Activated CD4-positive, CD25-positive, alpha-beta regulatory T cell treated with anti-CD3 and anti-CD28 coated beads, Interleukin-2, amount 50 U/mL, for 72 hours (primary cell): ENCODE measurements around the gene OSMR.

Experiments
- DNase-seq: peaks from one replicate; pipeline ENCODE4 v3.0.0; 2021

Gene OSMR

DNA sequence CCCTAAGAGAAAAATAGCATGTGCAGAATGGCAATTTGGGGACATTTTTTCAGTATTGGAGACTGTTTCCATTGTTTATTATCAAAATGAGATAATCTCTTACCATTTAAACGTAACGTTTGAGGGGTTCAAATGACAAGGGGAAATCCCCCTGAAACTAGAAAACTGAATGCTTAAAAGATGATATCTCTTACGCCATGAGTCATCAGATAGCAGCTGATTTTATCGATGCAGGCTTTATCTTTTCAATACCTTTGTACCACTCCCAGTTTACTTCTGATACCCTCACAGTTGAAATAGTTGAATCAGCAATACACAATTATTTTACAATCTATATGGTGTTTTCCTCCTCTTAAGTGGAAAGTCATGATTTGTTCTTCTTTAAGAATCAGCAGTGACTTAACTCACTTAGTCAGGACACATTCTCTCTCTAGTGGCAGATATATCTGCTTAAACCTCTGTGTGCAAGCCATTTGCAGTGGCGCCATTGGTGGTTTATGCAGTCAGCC is 29.2 kb downstream of the OSMR start:
- no peak for DNase-seq

DNA sequence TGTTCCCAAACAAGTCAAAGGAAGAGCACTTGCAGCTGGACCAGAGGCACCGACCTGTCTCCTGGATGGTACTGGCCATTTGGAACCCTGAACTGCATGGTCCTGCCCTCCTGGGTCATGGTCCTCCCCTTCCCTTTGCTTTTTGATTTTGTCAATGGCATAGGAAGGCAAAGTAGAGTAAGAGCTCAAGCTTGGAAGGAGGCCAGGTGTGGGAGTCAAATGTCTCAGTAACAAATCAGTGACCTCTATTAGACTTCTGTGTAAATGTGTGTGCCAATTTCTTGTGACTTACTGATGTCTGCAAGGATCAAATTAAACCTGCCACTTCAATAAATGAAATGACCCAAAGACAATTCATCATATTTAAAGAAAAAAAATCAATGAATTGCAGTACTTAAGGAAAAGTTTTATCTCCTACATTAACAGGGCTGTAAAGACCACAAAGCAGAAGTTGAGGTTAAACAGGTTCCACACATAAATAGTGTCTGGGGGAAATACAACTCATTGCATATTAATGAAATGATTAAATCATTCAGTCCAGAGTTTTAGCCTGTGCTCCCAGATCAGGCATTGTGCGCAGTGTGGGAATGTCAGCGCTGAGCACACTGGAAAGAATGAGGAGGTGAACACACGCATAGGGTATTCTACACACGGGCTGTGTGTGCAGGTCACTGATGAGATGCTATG is 32.7 kb downstream of the OSMR start:
- DNase-seq: no peak

DNA sequence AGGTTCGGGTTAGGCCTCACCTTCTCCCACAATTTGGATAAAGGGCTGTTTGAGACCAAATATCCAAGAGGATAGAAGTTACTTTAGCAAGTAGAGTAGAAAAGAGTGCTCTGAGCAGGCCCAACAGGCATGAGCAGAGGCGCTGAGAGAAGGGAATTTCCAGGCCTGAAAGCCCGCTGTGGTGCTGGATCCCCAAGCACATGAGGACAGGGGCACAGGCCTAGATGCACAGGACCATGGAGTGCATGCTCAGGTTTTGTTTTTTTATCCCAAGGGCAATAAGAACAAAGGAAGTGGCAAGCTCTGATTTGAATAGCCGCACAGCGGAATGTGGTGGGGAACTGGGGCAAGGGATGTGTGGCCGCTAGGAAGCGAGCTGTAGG is 33.3 kb downstream of the OSMR start:
- DNase-seq: no peak

DNA sequence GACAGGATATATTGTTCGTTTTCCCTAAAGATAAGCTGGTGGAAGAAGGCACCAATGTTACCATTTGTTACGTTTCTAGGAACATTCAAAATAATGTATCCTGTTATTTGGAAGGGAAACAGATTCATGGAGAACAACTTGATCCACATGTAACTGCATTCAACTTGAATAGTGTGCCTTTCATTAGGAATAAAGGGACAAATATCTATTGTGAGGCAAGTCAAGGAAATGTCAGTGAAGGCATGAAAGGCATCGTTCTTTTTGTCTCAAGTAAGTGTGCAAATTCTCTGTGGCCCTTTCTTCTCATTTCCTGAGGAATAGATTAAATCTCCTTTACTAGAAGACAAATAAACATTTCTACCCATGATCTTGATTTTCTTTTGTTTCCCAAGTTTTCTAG is 38.0 kb downstream of the OSMR start:
- DNase-seq: no peak

DNA sequence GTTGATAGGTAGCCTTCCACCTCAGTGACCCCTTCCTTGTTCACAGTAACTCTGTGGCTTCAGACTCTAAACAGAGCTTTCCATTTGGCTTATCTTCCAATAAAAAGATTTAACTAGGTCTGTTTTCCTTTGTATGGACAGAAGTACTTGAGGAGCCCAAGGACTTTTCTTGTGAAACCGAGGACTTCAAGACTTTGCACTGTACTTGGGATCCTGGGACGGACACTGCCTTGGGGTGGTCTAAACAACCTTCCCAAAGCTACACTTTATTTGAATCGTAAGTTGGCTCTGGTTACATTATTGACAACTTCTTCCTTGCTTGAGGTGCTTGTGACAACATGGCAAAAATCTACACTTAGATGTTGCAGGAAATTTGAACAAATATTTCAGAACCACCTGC is 39.4 kb downstream of the OSMR start:
- no peak for DNase-seq

DNA sequence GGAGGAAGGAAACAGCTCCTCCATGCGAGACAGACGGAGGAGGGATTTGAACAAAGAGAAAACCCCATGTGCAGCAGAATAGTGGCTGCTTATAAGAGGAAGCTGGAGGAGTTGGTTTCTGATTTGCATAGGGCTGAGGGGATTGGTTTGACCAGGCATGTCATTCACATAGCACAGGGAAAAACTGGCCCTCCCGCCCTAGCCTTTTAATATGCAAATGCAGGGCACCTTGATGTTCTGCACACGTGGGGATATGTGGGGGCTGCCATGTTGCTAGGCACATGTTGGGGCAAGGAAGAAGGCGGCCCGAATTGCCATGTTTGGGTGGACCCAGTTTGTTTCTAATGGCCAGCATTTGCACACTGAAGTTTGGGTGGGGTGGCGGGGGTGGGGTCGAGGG is 42.2 kb downstream of the OSMR start:
- DNase-seq: no peak

DNA sequence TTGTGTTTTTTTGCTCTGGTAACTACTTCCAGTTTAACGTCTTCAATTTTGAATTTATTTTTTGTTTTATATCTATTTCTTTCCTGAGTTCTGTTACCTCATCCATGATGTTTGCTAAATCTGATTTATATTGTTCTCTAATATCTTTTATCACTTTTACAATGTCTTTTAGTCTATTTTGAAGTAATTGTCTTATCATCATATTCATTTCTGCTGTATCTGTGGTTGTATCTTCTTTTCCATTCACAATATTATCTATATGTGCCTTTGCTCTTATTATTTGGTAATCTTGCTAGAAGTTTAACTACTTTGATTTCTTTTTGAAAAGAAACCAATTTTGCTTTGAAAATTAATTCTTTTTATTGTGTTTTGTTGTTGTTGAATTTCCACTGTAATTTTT is 43.6 kb downstream of the OSMR start:
- DNase-seq: no peak

DNA sequence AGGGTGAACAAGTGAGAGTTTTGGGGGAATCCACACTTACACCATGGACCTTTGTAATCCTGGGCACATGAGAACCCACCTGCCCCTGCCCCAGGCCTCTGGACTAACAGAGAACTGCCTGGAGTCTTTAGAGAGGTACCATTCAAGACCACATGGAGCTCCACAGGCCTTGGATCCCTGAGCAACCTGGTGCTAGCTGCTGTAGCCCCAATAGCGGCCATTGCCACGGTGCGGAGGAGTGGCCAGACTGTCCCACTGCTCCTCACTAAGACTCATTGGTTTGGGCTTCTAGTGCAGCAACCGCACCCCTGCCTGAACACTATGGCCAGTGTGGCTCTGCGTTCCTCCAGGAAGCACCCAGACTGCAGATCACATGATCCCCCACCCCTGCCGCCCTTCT is 45.8 kb downstream of the OSMR start:
- no peak for DNase-seq

DNA sequence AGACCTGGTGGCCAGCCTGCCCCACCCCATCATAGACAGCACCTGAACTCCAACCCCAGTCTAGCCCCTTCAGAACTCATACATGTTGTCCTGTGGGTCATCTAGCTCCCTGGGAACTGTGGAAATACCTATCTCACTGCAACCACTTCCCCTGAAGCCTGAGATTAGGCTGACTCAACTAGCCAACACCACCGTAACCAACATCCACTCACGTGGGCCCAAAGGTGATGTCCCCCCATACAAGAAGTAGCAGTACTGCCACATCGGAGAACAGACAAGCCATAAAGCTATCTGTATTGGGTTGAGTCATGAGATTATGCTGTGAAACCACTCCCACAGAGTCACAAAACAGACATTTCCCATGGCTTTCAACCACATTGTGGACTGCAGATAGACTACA is 46.6 kb downstream of the OSMR start:
- DNase-seq: no peak

DNA sequence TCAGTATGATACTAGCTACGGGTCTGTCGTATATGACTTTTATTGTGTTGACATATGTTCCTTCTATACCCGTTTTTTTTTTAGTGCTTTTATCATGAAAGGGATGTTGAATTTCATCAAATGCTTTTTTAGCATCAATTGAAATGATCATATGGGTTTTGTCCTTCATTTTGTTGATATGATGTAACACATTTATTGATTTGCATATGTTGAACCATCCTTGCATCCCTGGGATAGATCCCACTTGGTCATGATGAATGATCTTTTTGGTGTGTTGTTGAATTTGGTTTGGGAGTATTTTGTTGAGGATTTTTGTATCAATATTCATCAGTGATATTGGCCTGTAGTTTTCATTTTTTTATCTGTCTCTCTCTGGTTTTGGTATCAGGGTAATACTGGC is 50.9 kb downstream of the OSMR start:
- no peak for DNase-seq

DNA sequence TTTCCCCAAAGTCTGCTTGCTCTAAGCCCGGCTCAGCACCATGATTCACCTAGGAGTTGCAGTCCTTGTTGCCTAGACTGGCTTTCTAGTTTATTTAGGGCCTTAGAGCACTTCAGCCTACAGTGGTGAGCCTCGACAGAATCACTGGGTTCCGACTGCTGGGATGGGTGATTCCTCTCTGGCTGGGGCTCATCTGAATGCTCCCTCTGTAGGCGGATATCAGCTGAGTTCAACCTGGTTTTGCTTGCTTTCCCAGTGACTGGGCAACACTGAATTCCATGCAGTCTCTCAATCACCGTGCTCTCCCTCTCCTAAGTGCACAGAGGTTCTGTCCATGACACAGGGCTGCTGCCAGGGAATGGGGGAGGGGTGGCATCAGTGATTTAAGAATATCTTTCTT is 54.1 kb downstream of the OSMR start:
- DNase-seq: no peak

DNA sequence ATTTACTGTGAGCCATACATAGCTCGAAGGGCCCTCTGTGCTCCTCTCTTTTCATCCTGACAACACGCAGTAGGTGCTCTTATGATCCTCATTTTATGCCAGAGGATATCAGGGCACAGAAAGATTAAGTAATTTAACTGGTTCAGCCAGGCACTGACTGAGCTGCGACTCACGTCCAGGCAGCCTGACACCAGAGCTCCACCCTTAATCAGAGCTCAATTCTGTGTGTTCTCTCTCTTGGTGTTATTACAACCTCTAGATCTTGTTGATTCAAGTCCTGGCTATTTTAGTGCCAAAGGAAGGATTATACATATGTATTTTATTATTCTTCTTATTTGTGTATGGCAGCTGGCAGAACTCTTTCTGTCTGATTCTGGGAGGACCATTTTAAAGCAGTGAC is 59.7 kb downstream of the OSMR start:
- DNase-seq: no peak

DNA sequence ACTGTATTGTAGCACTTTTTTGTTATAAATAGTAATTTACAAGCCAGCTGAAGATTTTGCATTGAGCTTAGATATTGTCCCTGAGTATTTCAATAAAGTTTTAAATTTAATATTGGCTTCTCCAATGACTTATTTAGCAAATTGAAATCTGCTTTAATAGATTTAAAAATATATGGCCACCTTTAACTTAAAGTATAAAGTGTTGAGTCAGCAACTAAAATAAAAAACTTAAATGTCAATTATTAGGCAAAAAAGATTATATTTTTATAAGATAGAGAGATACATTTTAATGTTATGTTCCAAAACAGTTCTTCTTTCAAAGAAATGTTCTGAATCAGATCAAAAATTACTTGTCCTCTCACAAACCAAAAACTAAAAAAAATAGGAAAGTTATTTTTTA is 60.7 kb downstream of the OSMR start:
- DNase-seq: no peak

DNA sequence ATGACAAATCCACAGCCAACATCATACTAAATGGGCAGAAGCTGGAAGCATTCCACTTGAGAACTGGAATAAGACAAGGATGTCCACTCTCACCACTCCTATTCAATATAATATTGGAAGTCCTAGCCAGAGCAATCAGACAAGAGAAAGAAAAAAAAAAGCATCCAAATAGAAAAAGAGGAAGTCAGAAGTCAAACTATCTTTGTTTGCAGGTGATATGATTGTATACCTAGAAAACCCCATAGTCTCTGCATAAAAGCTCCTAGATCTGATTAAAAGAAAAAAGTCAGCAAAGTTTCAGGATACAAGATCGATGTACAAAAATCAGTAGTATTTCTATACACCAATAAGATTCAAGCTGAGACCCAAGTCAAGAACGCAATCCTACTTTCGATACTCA is 66.1 kb downstream of the OSMR start:
- no peak for DNase-seq

DNA sequence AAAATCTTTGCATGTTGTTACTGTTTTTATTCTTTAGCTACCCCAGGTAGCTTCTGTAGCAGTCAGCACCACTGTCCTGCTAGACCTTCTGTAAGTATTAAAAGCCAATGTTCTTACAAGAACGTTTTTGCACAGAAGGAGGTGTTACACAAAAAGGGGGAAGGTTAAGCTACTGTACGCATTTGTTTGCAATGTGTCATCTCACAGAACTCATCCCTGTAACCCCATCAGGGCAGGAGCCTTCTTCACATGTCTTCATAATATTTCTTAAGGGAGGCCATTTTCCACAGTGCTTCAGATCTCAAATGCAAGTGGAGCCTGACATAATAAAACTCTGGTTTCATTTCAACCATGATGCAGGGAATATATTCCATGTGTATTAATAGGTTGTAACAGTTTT is 67.9 kb downstream of the OSMR start:
- no peak for DNase-seq

DNA sequence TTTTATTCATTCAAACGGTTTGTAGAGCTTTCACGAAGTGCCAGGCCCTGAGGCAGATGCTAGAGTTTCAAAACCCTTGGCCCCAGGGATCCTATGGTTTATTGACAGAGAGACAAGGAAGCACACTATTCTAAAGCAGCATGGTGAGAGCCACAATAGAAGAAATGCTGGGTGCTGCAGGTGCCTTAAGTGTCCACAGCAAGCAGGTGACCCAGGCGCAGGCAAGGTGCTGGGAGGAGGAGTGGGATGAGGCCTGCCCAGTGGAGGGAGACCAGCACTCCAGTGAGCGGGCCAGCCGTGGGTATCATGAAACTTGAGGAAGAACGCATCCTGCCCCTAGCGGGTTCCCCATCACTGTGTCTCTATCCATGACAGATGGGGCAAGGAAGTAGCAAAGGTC is 71.0 kb downstream of the OSMR start:
- DNase-seq: no peak

DNA sequence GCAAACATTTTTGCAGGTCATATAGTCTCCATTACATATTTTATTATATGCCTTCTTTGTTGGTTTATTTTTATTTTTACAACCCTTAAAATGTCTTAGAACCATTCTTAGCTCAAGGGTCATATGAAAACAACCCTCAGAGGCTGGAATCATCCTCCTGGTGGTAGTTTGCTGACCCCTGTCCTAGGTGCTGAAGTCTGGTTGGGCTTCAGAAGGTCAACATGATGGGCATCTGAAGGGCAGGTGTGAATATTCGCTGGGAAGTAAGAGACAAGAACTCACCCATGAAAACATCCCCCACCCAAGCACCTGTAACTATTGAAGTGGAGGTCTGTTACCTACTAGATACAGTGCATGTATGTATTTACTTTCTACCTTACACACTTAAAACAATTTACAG is 75.4 kb downstream of the OSMR start:
- no peak for DNase-seq

DNA sequence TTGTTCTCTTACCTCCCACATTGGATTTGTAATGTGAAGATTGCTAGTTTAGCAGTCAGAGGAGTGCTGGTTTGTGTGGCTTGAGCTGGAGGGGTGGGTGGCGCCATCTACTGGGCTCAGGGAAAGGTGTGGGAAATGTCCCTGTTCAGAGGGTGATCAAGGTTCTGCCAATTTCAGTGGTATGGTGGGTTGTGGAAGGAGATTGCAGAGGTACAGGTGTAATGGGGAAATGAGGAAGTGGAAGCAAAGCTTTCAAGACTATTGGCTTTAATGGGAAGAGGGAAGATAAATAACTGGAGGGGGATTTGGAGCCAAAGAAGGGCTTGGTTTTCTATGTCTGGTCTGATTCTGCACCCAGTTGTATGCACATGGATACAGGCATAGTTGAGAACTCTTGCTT is 76.4 kb downstream of the OSMR start:
- DNase-seq: peak; percentile 50

DNA sequence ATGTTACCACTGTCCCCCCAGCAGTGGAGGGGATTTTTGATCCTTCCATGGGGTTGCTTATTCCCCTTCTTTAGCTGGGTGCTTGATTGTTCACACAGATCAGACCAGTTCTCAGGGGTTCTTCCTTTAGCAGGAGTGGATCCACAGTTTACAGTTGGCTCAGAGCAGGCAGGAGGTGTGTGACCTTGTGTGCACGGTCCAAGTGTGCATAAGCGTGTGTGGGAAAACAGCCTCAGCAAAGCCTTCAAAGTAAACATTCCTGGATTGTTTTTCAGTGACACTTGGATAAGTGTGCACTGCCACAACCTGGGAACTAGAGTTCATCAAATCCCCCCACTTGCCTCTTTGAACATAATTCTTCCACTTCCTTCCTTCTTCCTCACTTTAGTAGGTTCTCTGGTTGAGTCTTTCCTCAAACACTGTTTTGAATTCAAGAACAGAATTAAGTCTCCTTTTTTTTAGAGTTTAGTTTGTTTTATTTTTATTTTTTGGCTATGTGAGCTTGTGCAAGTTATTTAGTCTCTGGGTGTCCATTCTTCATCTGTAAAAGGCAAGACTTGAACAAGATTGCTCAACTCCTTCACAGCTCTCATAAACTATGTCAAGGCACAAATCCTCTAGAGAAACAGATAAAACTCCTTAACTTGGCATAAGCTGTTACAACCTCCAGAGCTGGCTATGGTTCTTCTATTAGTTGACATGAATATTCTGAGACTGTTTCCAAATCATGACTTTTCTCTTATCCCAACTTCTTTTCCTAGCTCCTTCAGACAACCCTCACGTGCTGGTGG is 78.0 kb downstream of the OSMR start:
- no peak for DNase-seq

DNA sequence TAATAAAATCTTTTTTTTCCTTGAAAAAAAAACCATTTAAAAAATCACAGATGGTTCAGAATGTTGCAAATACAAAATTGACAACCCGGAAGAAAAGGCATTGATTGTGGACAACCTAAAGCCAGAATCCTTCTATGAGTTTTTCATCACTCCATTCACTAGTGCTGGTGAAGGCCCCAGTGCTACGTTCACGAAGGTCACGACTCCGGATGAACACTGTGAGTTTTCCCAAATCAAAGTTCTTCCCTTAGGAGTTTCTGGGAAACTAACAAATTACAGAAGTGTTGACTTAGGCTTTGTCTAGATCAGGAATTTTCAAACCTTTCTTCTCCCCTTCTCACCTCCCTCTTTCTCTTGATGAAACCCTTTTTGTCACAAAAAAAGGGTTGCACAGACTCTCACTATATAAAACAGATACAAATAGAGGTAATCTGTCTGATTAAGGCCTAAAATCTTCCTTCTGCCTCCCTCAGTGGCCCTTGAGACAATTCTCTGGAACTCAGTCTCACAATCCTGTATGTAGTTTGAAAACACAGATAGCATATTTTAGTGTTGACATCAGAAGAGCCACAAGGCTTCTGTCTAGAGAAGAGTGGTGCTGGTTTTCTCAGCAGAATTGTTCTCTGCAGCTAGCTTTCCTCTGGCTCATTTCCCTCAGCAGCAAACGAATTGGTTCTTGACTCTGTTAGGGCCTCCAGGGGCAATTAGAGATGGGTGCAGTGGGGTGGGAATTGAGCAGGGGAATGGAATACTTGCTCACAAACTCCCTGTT is 79.5 kb downstream of the OSMR start:
- no peak for DNase-seq

DNA sequence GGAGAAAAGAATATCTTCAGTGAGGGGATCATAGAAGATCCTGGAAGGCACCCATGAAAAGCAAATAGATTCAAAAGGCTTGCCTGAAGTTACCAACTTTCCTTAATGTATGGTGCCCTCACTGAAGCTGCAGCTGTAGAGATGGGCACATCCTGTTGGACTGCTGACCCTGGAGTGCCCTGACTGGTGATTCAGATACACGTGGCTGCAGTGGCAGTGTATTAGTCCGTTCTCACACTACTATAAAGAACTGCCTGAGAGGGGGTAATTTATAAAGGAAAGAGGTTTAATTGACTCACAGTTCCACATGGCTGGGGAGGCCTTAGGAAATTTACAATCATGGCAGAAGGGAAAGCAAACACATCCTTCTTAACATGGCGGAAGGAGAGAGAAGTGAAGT is 80.3 kb downstream of the OSMR start:
- DNase-seq: no peak

DNA sequence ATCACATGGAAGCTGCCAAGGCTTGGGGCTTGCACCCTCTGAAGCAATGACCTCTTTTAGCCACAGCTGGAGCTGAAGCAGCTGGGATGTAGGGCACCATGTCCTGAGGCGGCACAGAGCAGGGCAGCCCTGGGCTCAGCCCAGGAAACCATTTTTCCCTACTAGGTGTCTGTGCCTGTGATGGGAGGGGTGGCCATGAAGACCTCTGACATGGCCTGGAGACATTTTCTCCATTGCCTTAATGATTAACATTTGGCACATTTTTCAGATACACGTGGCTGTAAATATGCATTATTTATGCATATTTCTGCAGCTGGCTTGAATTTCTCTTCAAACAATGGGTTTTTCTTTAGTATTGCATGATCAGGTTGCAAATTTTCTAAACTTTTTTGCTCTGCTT is 81.7 kb downstream of the OSMR start:
- no peak for DNase-seq

DNA sequence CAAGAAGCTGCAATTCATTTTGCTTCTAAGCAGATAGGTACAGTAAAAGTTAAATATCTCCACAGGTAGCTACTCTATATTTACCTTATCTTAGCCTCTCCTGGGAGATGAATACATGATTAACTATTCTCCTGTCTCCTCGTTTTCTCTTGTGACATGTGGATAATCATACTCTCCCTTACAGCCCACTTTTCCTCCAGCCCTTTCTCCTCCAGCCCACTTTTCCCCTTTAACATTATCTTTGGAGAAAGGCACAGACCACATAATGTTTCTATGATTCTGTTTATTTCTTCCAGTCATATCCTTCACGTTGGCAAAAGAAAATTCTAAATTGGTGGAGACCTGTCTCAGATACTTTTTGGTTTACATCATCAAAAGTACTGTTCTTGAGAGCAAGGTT is 84.0 kb downstream of the OSMR start:
- DNase-seq: no peak

DNA sequence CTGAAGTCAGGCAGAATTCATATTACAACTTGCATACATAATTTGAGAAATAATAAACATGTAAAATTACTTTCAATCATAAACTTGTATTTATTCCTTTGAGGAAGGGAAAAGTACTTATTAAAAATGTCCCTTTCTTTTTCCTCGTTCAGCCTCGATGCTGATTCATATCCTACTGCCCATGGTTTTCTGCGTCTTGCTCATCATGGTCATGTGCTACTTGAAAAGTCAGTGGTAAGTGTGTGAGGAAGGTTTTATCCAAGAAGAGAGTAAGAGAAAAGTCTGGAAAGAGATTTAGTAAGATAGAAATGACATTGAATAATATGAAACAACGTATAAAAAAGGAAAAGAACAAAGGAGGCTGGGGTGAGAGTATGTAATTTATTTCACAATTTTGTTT is 85.9 kb downstream of the OSMR start:
- DNase-seq: no peak
